Large intestine (tissue), 3 donors: ENCODE results near the gene ESYT2. TPM values are rescaled to one million over a fixed set of nuclear protein-coding genes. Genes with fewer than 3 reads are reported as not detected.

Experiments
- DNase-seq, 2 donors: peaks; one replicate each; pipeline versions ENCODE4 v3.0.0 to v3.0.0-alpha.2; 2013
- H3K27ac ChIP-seq: one replicate; pipeline ENCODE4 v1.5.1; 2013; ENCODE audit warnings: low read length
- H3K27me3 ChIP-seq: 2 replicates; pipeline ENCODE4 v1.6.1; 2013; ENCODE audit warnings: low read length; ENCODE audit not compliant: control insufficient read depth, insufficient read depth
- H3K36me3 ChIP-seq: 2 replicates; pipeline ENCODE4 v1.6.1; 2013; ENCODE audit warnings: low read length; ENCODE audit not compliant: control insufficient read depth, insufficient read depth
- H3K4me1 ChIP-seq: one replicate; pipeline ENCODE4 v1.6.1; 2013; ENCODE audit warnings: low read length; ENCODE audit not compliant: control insufficient read depth, insufficient read depth
- H3K4me3 ChIP-seq: one replicate; pipeline ENCODE4 v1.5.1; 2013; ENCODE audit warnings: low read length
- H3K9me3 ChIP-seq: one replicate; pipeline ENCODE4 v1.6.1; 2013; ENCODE audit warnings: mild to moderate bottlenecking, low read depth, low read length, moderate library complexity; ENCODE audit not compliant: control insufficient read depth
- WGBS: methylation state at CpG from one replicate; pipeline ENCODE4 v1.1.5; 2013; ENCODE audit warnings: low lambda C conversion rate; ENCODE audit not compliant: insufficient coverage; 5-methylcytosine and 5-hydroxymethylcytosine counted together
- polyA plus RNA-seq: library from polyadenylated mRNA; unstranded; fragments of 120-200 nt; gene quantifications from one replicate; pipeline ENCODE4 v1.2.1, GENCODE V29; 2013

ESYT2 gene
- polyA plus RNA-seq, 1 donor, result 40.2 TPM

DNA sequence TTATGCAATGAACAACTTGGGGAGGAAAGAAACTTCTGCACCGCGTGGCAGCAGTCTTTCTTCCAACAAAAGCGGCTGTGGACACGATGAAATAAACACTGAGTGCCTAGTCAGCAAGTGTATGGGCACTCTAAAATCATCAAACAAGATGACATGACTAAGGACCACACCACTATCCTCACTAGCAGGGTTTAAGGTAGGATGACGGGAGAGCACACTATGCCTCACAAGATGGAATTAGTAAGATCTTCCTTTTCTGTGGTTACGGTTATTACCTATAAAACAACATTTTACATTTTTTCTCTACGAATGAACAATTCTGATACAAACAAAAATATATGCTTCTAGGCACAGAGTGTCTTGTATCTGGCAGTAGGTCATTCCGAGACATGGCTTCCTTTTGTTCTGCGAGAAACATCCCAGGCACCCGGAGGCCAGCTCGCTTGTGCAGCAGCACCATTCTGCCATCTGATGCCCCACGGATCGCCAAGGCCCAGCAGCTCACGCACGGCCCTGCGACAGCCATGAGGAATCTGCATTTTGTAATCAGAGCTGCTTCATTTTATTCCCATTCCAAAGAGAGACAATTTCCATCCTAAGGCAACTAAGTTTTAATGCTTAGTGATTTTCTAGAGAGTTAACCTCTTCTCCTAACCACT, 70.6 kb downstream of the ESYT2 start:
- Histone ChIP-seq H3K27ac (no peak overlapping the region), H3K36me3 (peaks cover 70% of the 10 kb centered on the region), H3K4me1 (no peaks in the 10 kb centered on the region), H3K9me3 (no peaks in the 10 kb centered on the region), H3K4me3 (no peak overlapping the region), H3K27me3 (no peaks in the 10 kb centered on the region)
- no peak for DNase-seq
- whole genome bisulfite sequencing, result 96% methylated on average over 3 of the region's 16 CpGs

DNA sequence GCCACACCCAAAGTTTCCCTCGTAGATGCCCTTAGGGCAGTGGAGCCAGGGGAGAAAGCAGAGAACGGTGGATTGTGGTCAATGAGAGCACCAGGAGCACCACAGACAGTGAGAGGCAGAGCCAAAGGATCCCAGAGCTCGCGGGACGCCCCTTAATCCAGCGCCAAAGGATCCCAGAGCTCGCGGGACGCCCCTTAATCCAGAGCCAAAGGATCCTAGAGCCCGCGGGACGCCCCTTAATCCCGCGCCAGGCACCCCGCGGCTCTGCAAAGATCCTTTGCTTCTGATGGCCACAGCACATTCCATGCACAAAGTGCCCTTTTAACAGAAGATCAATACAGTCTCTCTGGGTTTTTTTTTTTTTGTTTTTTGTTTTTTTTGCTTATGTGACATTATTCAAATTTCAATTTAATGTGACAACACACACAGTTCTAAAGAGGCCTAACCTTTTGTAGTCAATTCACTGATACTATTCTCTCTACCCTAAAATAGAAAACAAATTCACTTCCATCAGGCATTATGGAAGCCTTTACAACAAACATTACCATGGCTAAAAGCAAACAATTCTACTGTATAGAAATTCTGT, 71.8 kb downstream of the ESYT2 start:
- H3K36me3 ChIP-seq, result peaks cover 65% of the 10 kb centered on the region
- no peaks in the 10 kb centered on the region for H3K9me3 ChIP-seq
- no peak for DNase-seq
- no peaks in the 10 kb centered on the region for H3K27me3 ChIP-seq
- no peaks in the 10 kb centered on the region for H3K4me1 ChIP-seq
- WGBS, result no CpG with 5 or more reads among the region's 16 CpGs
- no peak overlapping the region for H3K27ac ChIP-seq
- H3K4me3 ChIP-seq, result no peak overlapping the region

DNA sequence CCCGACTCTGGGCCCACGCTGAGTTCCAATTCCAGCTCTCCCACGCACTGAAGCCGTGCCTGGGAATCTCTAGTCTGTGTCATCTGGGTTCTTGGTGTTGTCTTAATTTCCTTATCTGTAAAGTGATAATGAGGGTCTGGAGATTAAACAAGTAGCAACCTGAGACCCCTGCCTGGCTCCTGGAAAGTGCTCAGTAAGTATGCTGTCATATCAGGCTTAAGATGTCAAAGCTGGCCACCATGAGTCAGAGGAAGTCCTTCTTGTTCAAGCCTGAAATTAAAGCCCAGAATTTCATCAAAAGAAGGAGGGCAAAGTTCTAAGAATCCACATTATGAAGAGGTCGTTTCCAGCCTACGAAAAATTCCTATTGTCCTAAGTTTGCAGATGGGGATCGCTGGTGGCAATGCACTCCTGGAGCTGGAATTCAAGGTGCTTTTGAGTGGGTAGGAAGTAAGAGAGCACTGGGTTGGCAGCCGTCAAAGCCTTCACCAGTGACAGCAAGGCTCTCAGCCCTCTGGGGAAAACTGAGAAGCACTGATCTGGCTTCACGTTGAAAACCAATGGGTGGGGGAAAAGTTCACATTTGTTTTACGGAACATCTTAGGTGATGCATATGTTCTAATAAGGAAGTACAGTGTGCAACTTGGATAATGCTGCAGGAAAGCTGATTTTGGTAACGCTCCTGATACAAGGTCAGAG, 74.4 kb downstream of the ESYT2 start:
- Histone ChIP-seq H3K27me3 (no peaks in the 10 kb centered on the region), H3K27ac (no peak overlapping the region), H3K4me1 (no peaks in the 10 kb centered on the region), H3K4me3 (no peak overlapping the region), H3K36me3 (peaks cover 45% of the 10 kb centered on the region), H3K9me3 (no peaks in the 10 kb centered on the region)
- WGBS, result 100% methylated on average over 2 of the region's 11 CpGs
- no peak for DNase-seq

DNA sequence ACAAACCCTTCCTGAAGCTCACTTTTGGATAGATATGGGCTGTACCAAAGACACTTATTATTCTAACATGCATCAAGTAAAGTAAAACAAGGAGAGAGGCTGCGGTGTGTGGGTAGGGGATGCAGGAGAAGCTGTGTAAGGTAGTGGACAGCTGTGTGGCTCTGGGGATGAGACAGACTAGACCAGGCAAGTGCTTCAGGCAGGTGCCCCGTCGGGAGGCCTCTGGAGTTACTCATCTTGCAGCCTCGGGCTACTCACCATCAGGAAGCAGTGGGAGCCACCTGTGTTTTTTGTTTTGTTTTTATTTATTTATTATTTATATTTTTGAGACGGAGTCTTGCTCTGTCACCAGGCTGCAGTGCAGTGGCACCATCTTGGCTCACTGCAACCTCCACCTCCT, 75.4 kb downstream of the ESYT2 start:
- 100% methylated on average over 1 of the region's 5 CpGs for WGBS
- Histone ChIP-seq H3K4me3 (no peak overlapping the region), H3K36me3 (peaks cover 40% of the 10 kb centered on the region), H3K9me3 (no peaks in the 10 kb centered on the region), H3K27ac (no peak overlapping the region), H3K27me3 (no peaks in the 10 kb centered on the region), H3K4me1 (no peaks in the 10 kb centered on the region)
- DNase-seq, result no peak

DNA sequence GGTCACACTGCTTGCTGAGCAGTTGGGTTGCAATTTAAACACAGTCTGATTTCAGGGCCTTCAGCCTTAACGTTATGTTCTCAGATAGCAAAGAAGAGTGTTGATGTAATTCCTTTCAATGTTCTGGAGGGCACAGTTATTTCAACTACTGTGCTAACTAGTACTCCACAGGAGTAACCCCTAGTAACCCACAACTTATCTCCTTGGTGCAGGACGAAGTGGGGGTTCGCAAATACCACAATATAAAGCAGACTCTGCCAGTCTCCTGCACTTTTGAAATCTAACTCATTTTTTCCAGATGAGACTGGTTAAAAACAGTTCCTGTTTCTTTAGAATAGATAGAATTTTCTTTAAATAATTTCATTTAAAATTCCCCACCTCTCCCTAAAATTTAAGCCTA, 77.6 kb downstream of the ESYT2 start:
- no CpG with 5 or more reads among the region's 3 CpGs for WGBS
- no peaks in the 10 kb centered on the region for H3K27me3 ChIP-seq
- H3K9me3 ChIP-seq, result no peaks in the 10 kb centered on the region
- peaks cover 31% of the 10 kb centered on the region for H3K36me3 ChIP-seq
- DNase-seq, result no peak
- H3K4me3 ChIP-seq, result no peak overlapping the region
- no peak overlapping the region for H3K27ac ChIP-seq
- no peaks in the 10 kb centered on the region for H3K4me1 ChIP-seq

DNA sequence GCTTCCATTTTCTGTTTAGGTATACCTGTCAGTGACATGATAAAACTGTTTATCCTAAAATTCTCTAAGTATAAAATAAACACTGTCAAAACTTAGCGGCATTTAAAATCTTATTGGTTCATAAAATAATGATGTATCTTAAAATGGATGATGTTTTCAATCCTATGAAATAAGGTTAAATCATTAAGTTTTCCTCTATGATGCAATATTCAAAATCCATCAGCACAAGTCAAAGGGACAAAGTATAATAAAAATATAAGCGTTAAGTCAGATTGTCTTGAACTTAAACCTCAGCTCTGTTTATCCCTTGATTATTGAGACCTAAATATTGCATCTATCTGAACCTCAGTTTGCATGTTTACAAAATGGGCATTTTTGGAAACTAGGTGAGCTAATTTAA, 78.1 kb downstream of the ESYT2 start:
- Histone ChIP-seq H3K4me1 (no peaks in the 10 kb centered on the region), H3K4me3 (no peak overlapping the region), H3K27me3 (no peaks in the 10 kb centered on the region), H3K27ac (no peak overlapping the region), H3K36me3 (peaks cover 34% of the 10 kb centered on the region), H3K9me3 (no peaks in the 10 kb centered on the region)
- WGBS, result 100% methylated on average over 1 of the region's 2 CpGs
- no peak for DNase-seq

DNA sequence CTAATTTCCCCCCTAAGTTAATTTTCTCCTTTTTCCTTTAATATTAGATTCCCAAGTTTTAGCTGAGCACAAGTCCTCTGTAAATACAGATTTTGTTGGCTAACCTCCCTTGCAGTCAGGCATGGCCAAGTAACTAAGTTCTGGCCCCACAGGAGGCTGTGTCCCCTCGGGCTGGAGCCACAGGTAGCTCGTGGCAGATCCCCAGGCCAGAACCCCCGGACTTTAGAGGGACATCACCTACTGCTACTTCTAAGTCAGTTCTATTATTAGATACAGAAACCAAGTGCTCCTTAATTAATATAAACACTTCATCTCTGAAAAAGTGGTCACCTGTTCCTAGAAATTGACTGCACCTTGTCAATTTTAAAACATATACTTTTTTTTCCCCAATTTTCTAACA, 78.6 kb downstream of the ESYT2 start:
- peaks cover 35% of the 10 kb centered on the region for H3K36me3 ChIP-seq

DNA sequence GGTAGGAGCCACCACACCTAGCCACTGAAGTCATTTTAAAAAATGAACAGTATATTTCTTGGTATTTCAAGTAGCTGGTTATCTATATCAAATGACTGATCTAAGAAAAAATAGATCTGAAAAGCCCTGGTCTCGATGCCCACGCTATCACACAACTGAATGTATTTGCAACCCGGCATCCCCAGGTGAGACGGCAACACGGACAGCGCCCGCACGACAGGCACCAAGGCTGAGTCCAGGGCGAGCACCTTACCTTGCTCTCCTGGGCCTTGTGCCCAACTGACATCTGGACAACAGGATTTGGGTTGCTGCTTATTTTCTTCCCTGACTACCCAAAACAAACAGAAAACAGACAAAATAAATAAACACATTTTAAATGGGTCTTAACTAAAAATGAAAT, 79.9 kb downstream of the ESYT2 start:
- Histone ChIP-seq H3K27ac (no peak overlapping the region), H3K9me3 (no peaks in the 10 kb centered on the region), H3K4me3 (no peak overlapping the region), H3K27me3 (no peaks in the 10 kb centered on the region), H3K36me3 (peaks cover 30% of the 10 kb centered on the region), H3K4me1 (no peaks in the 10 kb centered on the region)
- no CpG with 5 or more reads among the region's 9 CpGs for WGBS
- DNase-seq, result no peak

More for the DNA sequence above, 78.6 kb downstream of the ESYT2 start:
- DNase-seq, result no peak
- H3K27ac ChIP-seq, result no peak overlapping the region
- H3K4me3 ChIP-seq, result no peak overlapping the region
- no CpG with 5 or more reads among the region's 3 CpGs for WGBS
- no peaks in the 10 kb centered on the region for H3K9me3 ChIP-seq
- H3K27me3 ChIP-seq, result no peaks in the 10 kb centered on the region
- no peaks in the 10 kb centered on the region for H3K4me1 ChIP-seq

DNA sequence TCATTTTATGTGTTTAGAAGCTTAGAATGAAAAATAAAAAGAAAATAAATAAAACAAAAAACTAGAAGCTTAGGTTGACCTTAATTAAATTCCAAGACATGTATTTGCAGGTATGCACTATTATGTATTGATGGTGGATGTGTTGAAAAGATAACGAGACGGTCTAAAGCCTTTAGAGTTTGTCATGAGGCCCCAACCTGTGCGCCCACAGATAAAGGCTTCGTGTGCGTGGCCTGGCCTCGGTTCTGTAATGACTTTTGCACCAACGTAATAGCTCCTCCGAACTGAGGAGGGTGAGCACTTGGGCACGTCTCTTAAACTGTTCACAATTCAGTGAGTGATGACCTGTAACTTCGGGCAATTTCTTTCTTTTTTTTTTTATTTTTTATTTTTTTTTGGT, 81.0 kb downstream of the ESYT2 start:
- Histone ChIP-seq H3K4me3 (no peak overlapping the region), H3K27me3 (no peaks in the 10 kb centered on the region), H3K9me3 (no peaks in the 10 kb centered on the region), H3K27ac (no peak overlapping the region), H3K4me1 (no peaks in the 10 kb centered on the region), H3K36me3 (peaks cover 29% of the 10 kb centered on the region)
- no peak for DNase-seq
- 100% methylated on average over 2 of the region's 10 CpGs for WGBS

DNA sequence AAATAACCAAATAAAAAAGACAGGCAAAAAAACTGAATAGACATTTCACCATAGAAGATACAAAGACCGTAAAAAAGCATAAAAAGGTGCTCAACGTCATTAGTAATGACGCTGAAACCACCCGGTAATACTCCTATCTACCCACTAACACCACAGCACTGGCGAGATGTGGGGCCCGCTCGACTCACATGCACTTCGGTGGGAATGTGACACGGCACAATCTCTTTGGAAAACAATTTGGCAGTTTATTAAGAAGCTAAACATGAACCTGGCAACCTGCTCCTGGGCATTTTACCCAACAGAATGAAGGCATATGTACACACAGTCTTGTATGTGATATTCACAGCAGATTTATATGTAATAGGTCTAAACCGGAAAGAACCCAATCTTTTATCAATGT, 81.9 kb downstream of the ESYT2 start:
- Histone ChIP-seq H3K27me3 (no peaks in the 10 kb centered on the region), H3K4me3 (no peak overlapping the region), H3K27ac (no peak overlapping the region), H3K36me3 (peaks cover 37% of the 10 kb centered on the region), H3K4me1 (no peaks in the 10 kb centered on the region), H3K9me3 (no peaks in the 10 kb centered on the region)
- 100% methylated on average over 1 of the region's 10 CpGs for WGBS
- no peak for DNase-seq
